Stimulated activated CD8-positive, alpha-beta memory T cell treated with anti-CD3 and anti-CD28 coated beads, Interleukin-4, amount 100 ng/mL, for 1 hour (primary cell): ENCODE results near the gene AATF.
"Not testable (repeated sequence)": the region's sequence is repeated elsewhere in the genome, so short reads cannot be mapped to it uniquely, and the experiment has no call there.

ENCODE experiments used
- DNase-seq, 2 donors: peaks; one replicate each; pipeline ENCODE4 v3.0.0-alpha.2; 2020; ENCODE audit warnings: low read depth in 2 of 2, low spot score in 1 of 2

The AATF gene

DNA sequence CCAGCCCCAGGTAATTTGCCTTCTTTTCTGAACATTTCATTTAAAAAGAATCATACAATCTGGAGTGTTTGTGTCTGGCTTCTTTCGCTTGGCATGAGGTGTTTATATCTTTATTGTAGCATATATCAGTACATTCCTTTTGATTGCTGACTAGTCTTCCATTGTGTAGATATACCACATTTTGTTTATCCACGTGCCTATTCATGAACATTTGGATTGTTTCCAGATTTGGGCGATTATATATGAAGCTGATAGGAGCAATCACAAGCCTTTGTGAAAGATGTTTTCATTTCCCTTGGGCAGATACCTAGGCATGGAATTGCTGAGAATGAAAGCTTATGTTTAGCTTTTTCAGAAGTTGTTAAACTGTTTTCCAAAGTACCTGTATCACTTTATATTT, 120.3 kb downstream of the AATF start:
- no peak for DNase-seq

- not testable (repeated sequence) for DNase-seq
These were observed 124.7 kb downstream of the AATF start for GRCh38 chr17:37073464-37073863.

DNA sequence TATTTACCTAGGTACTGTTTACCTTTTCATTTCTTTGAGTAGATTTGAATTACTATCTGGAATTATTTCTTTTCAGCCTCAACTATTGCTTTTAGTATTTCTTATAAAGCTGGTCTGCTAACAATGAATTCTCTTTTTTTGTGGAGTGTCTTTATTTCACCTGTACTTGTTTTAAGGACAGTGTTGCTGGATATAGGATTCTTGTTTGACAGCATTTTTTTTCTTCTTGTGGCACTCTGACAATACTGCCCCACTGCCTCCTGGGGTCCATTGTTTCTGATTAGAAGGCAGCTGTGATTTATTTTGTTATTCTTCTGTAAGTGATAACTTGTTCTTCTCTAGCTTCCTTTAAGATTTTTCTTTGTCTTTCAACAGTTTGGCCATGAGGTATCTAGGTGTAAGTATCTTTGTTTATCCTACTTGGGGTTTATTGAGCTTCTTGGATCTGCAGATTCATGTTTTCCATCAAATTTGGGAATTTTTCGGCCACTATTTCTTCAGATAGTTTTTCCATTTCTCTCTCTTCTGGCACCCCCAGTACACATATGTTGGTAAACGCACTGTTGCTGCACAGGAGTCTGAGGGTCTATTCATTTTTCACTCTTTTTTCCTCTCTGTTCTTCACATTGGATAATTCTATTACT, 130.4 kb downstream of the AATF start:
- DNase-seq: no peak

- DNase-seq: no peak
These were observed 131.0 kb downstream of the AATF start for GRCh38 chr17:37079735-37080134.

DNA sequence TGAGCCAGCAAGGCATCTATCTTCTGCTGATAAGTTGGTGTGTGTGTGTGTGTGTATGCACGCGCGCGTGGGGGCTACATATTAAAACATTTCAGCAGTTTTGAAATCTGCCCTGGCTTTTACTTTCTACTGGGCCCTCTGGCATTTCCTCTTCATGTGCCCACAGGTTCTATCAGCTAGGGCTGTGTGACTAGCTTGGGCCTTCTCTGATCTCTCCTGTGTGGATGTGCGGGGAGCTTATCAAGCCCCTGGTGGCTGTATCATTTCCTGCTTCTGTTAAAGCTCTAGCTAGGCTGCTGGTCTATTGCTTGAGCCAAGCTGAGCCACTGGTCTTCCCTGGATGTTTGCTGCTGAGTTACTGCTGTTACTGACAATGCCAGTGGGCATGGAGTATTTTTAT, 132.5 kb downstream of the AATF start:
- DNase-seq: no peak

DNA sequence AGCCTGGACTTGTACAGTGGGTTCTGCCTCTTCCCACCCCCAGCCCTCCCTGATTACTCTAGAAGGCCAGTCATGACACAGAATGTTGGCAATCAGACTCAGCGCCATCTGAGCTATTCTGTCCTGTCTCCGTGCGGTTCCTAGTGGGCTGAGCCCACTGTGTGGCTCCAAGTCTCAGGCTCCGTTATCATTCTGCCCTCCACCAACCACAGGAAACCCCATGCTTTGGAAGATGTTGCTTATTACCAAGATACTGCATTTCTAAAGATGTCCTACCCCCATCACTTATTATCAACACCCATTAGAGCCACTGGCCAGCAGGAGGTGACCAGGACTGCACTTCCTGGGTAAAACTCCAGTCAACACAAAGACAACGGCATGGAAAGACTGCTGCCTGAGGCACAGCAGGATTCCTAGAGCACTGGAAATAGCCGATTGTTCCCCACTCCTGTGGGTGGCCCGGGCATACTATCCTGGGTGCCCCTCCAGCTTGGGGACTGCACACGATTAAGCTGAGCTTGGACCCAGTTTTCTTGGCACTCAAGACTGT, 133.6 kb downstream of the AATF start:
- DNase-seq: no peak

GRCh38 chr17:37082985-37083384, 134.2 kb downstream of the AATF start:
- no peak for DNase-seq

DNA sequence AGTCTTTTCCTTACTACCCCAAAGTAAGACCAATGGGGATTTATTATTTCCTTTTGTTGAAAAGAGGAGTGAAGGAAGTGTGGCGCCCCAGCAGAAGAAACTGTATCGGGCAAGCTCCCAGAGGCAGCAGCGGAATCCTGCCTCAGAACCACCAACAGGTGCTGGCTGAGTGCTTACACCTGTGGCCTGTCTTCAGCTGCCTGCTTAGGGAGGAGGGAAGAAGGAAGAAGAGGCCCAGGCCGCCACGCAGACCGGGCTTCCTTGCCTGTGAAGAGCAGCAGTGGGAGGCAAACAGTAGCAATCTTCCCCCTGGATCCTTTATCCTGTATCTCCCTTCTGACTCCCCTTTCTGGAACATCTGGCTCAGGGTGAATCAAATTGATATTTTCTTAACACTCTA, 134.7 kb downstream of the AATF start:
- no peak for DNase-seq

DNA sequence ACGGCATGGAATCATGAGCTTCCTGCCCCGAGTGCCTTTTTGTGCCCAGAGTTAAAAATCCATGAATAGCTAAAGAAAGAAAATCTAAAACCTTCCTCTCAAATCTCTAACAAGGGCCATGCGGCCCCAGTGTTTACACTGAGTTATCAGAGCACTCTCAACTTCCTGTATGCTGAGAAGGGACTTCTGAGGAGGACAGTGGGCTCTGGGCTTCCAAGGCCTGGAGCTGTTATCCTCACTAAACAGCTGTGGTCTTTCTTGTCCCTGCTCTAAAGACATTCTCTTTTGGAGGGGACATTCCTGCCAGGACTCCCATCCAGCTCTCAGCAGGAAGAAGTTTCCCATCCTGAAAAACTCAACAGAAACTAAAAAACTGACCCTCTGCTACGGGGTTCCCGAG, 135.6 kb downstream of the AATF start:
- DNase-seq: no peak

DNA sequence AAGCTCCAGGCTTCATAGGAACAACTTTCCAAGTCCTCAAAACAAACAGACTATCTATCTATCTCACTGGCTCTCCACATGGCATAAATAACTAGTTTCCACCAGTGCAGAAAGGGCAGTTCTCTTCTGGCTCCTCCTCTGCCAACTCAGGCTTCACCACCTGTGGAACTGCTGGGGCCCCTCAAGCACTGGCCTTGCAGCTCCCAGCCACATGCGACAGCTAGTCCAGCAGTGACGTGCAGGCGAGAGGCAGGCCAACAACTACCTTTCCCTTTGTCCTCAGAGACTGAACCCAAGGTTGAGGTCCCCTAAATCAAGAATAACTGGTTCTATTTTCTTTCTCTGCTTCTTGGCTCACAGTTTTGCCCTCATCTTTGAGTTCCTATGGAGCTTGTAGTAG, 137.6 kb downstream of the AATF start:
- DNase-seq: no peak

DNA sequence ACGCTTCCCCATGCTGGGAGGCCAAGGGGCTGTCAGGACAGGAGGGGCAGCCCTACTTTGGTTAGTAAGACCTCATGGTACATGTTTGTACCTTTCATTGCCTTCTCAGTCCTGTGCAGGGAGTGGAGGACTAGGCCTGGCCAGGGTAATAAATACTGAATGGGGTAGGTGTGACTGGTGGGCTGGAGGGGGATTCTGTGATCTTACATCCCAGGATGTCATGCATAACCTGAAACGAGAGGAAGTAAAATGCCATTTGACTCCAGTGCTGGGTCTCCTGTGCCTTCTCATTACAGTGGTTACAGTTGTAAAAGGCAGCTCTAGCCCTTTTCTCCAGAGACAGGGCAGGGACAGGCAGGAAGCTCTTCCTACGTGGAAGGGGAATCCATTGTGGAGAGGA, 138.2 kb downstream of the AATF start:
- DNase-seq: no peak

DNA sequence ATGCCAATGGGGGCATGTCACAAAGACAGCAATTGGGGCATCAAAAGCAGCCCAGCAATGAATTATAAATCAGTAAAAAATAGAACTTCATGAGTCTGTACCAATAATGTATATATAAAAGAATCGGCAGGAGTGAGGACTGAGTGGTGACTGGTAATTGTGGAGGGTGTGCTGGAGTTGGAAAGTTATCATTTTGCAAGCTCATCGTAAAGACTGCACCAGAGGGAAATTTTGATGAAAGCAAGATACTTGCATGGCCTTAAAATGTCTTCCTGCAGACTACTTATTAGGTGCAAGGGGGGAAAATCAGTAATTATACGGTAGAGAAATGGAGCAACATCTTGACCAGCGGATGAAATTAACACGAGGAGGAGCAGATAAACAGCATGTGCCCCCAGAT, 138.9 kb downstream of the AATF start:
- no peak for DNase-seq

GRCh38 chr17:37088459-37088858, 139.7 kb downstream of the AATF start:
- DNase-seq: no peak

- DNase-seq: no peak
These were observed 140.2 kb downstream of the AATF start for GRCh38 chr17:37088913-37089312.

GRCh38 chr17:37089956-37090355, 141.2 kb downstream of the AATF start:
- DNase-seq: peak; percentile 30 to 38

GRCh38 chr17:37090941-37091340, 142.2 kb downstream of the AATF start:
- no peak for DNase-seq

DNA sequence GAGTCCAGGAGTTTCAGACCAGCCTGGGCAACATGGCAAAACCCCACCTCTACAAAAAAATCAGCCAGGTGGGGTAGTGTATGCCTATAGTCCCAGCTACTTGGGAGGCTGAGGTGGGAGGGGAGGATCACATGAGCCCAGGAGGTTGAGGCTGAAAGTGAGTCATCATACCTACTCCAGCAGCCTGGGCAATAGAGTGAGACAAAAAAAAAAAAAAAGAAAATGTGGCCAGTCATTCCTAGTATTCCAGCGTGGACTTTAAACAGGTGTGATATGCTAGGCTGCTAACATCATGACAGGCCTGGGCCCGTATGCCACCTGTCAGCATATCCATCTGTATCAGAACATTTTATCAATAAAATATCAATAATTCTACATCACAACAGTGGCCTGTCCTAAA, 143.3 kb downstream of the AATF start:
- DNase-seq: no peak

DNA sequence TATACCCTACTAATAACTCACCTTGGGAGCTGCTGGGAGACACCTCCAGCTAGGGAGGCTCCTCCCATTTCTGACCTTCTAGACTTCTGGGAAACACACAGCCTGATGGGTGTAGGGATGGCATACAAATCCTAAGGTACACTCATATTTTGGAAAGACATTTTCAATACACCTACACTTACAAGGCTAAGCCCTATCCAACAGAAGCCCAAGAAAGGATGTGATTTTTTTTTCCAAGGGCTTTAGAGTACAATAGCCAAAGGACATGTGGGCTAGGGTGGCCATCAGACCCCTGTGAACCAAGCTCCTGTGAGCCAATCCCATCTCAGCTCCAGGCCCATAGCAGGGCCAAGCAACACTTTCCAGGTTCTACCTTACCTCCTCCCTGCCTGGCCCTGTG, 143.9 kb downstream of the AATF start:
- DNase-seq: no peak

DNA sequence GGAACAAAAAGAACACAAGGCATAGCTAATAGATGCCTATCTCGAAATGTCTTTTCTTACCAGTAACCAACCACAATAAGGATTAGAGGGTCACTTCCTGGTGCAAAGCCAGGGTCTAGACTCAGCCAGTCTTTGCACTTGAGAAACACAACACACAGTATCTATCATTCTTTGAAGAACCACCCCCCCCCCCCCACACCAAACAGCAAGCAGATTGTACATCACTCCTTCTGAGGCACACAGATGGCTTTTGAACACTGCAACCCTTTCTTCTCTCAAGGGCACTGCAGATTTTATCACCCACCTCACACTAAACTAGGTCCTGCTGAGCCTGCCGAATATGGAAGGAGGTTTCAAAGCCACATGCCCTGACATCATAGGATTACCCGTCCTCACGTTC, 145.6 kb downstream of the AATF start:
- DNase-seq: no peak

- no peak for DNase-seq
These were observed 147.3 kb downstream of the AATF start for GRCh38 chr17:37096071-37096470.

DNA sequence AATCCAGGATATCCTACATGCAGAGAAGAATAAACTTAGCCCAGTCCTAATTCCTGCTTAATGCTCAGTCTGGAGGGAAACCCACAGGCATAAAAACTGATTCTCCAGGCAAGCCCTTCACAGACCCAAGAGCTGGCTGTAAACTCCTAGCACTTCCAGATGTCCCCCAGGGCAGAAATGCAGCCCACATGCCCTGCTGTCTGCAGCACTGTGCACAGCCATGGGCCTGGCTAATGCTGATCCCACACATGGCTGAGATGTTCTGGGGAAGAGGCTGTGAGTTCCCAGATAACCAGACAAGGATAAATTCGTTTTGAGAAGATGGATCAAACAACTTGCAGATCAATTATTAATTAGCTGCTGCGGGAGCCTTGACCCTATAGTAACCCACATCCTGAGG, 148.4 kb downstream of the AATF start:
- no peak for DNase-seq

- no peak for DNase-seq
These were observed 149.4 kb downstream of the AATF start for GRCh38 chr17:37098152-37098551.

GRCh38 chr17:37098910-37099664, 150.3 kb downstream of the AATF start:
- no peak for DNase-seq
